K562 (cell line): ENCODE results near the gene CCNB1IP1. TPM values are rescaled to one million over a fixed set of nuclear protein-coding genes. Genes with fewer than 3 reads are reported as not detected.

ENCODE experiments used
- ATF7 ChIP-seq: fragments of 450-650 bp; IDR thresholded peaks from 2 replicates; pipeline ENCODE4 v1.7.1; 2014; ENCODE audit warnings: mild to moderate bottlenecking, moderate library complexity
- CREB1 ChIP-seq, 2 experiments: sonication (generic) in 1 of 2; formaldehyde crosslinking in 1 of 2; IDR thresholded peaks; 2 replicates each; pipeline versions ENCODE4 v1.6.1 to v1.8.0; 2012 to 2022; ENCODE audit warnings: inconsistent platforms in 1 of 2, mild to moderate bottlenecking in 1 of 2, missing genetic modification reagents in 1 of 2, moderate library complexity in 1 of 2
- DMBX1 ChIP-seq: fragments of 250-450 bp; sonication (Bioruptor Pico); IDR thresholded peaks from 2 replicates; pipeline ENCODE4 v1.8.0; 2022; ENCODE audit warnings: inconsistent platforms, mild to moderate bottlenecking, moderate library complexity, borderline replicate concordance
- E2F3 ChIP-seq: fragments of 250-450 bp; sonication (Bioruptor Pico); IDR thresholded peaks from 2 replicates; pipeline ENCODE4 v1.4.0; 2020; ENCODE audit warnings: mild to moderate bottlenecking
- MTA3 ChIP-seq: fragments of 450-650 bp; formaldehyde crosslinking; IDR thresholded peaks from 2 replicates; pipeline ENCODE4 v1.6.1; 2017; ENCODE audit warnings: mild to moderate bottlenecking, borderline replicate concordance
- NR3C1 ChIP-seq: sonication (generic); formaldehyde crosslinking; IDR thresholded peaks from 2 replicates; pipeline ENCODE4 v1.8.1; 2022; ENCODE audit warnings: missing genetic modification reagents
- PHF8 ChIP-seq: fragments of 200-600 bp; sonication (generic); IDR thresholded peaks from 2 replicates; pipeline ENCODE4 v1.6.1; 2012; ENCODE audit warnings: mixed run types, mild to moderate bottlenecking, inconsistent platforms, low read length, moderate library complexity, borderline replicate concordance
- PTRF ChIP-seq: fragments of 450-650 bp; IDR thresholded peaks from 2 replicates; pipeline ENCODE4 v1.6.1; 2016; ENCODE audit warnings: mild to moderate bottlenecking, missing genetic modification characterization, missing compliant biosample characterization
- PYGO2 ChIP-seq: fragments of 450-650 bp; IDR thresholded peaks from 2 replicates; pipeline ENCODE4 v1.6.1; 2016; ENCODE audit warnings: mild to moderate bottlenecking, missing genetic modification characterization, moderate library complexity, missing compliant biosample characterization
- TAF7 ChIP-seq: fragments of 450-650 bp; IDR thresholded peaks from 2 replicates; pipeline ENCODE4 v1.6.1; 2016; ENCODE audit warnings: missing genetic modification characterization, missing compliant biosample characterization
- TEAD1 ChIP-seq, 2 experiments: fragments of 450-650 bp in 1 of 2; sonication (generic) in 1 of 2; formaldehyde crosslinking; IDR thresholded peaks; 2 replicates each; pipeline versions ENCODE4 v1.4.0 to v1.8.0; 2020 to 2022; ENCODE audit warnings: mild to moderate bottlenecking in 2 of 2, missing genetic modification reagents in 1 of 2
- YY1 ChIP-seq, 3 experiments: IDR thresholded peaks; 2 replicates each; pipeline ENCODE4 v1.6.1; 2011; ENCODE audit warnings: low read length in 2 of 3, mild to moderate bottlenecking in 2 of 3, moderate library complexity in 2 of 3, borderline replicate concordance in 1 of 3, control low read depth in 1 of 3, low read depth in 1 of 3; ENCODE audit not compliant: insufficient read depth in 3 of 3, insufficient replicate concordance in 2 of 3, control insufficient read depth in 1 of 3, insufficient read length in 1 of 3; ENCODE audit errors: extremely low read depth in 1 of 3
- ZKSCAN1 ChIP-seq: fragments of 150-350 bp; IDR thresholded peaks from 2 replicates; pipeline ENCODE4 v1.6.1; 2016; ENCODE audit warnings: low read depth, low read length
- ZNF79 ChIP-seq: fragments of 250-450 bp; sonication (Bioruptor Pico); IDR thresholded peaks from 2 replicates; pipeline ENCODE4 v1.4.0; 2020; ENCODE audit warnings: low read depth, mild to moderate bottlenecking, moderate library complexity
- polyA plus RNA-seq, 8 experiments: library from polyadenylated mRNA; depleted of rRNA in 4 of 8; stranded (reverse) in 5 of 8; unstranded in 3 of 8; fragments of >200 nt; fragmentation: Nextera tagmentation in 2 of 8; fragmentation: Illumina TruSeq in 1 of 8; extraction: Ambion mirVana in 2 of 8; extraction: Trizol in 1 of 8; gene quantifications; 2 replicates each; pipeline versions ENCODE4 v1.2.1 to v1.2.3, GENCODE V29; 2011 to 2014; ENCODE audit warnings: inconsistent platforms in 1 of 8, missing spikeins in 1 of 8
- total RNA-seq, 7 experiments: library from RNA; depleted of rRNA in 6 of 7; stranded (reverse); fragments of >200 nt in 6 of 7; fragmentation: Illumina TruSeq in 2 of 7; extraction: Trizol in 2 of 7; gene quantifications; 2 replicates each; pipeline versions ENCODE4 v1.2.1 to v1.2.3, GENCODE V29; 2011 to 2021; ENCODE audit warnings: low replicate concordance in 1 of 7
- TF ChIP-seq, protein P1 (sequence below): fragments of 450-650 bp; conservative IDR thresholded peaks from 2 replicates; pipeline ENCODE4 v1.6.1; 2016; ENCODE audit warnings: missing genetic modification characterization, low read depth, mild to moderate bottlenecking, control low read depth, missing compliant biosample characterization
- TF ChIP-seq, protein P2 (sequence below), 2 experiments: IDR thresholded peaks; 2 replicates each; pipeline ENCODE4 v1.6.1; 2012; ENCODE audit warnings: improper control_type of control experiment in 2 of 2, low read depth in 2 of 2, low read length in 2 of 2, borderline replicate concordance in 1 of 2
- TF ChIP-seq, protein P3 (sequence below): fragments of 250-450 bp; sonication (Bioruptor Pico); IDR thresholded peaks from 2 replicates; pipeline ENCODE4 v1.8.0; 2022; ENCODE audit warnings: moderate library complexity, mild to moderate bottlenecking, inconsistent platforms
- TF ChIP-seq, protein P4 (sequence below): sonication (generic); formaldehyde crosslinking; IDR thresholded peaks from 2 replicates; pipeline ENCODE4 v1.8.0; 2022; ENCODE audit warnings: mild to moderate bottlenecking, low read depth, missing genetic modification reagents

The CCNB1IP1 gene
- total and polyA plus RNA-seq, 9 of the 15 experiments (the other 6 are each of a cell fraction or from before 2014, with no cell fraction given) = 51.8 to 152 (median 81.0) TPM

DNA sequence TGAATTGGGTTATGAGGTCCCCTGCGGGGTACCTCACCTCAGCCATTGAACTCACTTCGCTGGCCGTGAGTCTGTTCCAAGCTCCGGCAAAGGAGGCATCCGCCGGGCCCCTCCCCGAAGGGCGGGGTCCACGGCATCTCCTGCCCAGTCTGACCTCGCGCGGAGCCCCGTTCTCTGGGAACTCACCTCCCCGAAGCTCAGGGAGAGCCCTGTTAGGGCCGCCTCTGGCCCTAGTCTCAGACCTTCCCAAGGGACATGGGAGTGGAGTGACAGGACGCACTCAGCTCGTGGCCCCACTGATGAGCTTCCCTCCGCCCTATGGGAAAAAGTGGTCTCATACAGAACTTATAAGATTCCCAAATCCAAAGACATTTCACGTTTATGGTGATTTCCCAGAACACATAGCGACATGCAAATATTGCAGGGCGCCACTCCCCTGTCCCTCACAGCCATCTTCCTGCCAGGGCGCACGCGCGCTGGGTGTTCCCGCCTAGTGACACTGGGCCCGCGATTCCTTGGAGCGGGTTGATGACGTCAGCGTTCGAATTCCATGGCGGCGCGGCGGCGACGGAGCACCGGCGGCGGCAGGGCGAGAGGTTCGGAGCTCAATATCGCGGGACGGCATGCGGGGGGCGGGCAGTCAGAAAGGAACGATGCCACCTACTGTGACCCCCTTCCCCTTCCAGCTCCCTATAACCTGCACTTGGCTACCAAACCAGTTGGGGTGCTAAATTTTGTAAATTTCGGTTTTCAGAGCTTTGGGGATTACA is 10.2 kb upstream of the CCNB1IP1 start, which contains the start of gene PARP2 (continued):
- TF ChIP-seq TEAD1 (CRISPR knock-in tag; IDR thresholded peaks at IDR 0.05) = peak in 1 of 2 experiments; percentile 96; a peak in 2 of 4 replicates
- peak; percentile 68; the same call in 1 of the 2 replicates for TF ChIP-seq MTA3
- TF ChIP-seq E2F3 (CRISPR knock-in tag) = peak; percentile 71; the same call in 1 of the 2 replicates
- TF ChIP-seq, protein P1, sequence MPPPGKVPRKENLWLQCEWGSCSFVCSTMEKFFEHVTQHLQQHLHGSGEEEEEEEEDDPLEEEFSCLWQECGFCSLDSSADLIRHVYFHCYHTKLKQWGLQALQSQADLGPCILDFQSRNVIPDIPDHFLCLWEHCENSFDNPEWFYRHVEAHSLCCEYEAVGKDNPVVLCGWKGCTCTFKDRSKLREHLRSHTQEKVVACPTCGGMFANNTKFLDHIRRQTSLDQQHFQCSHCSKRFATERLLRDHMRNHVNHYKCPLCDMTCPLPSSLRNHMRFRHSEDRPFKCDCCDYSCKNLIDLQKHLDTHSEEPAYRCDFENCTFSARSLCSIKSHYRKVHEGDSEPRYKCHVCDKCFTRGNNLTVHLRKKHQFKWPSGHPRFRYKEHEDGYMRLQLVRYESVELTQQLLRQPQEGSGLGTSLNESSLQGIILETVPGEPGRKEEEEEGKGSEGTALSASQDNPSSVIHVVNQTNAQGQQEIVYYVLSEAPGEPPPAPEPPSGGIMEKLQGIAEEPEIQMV = no peak
- TF ChIP-seq NR3C1 (CRISPR knock-in tag) = no peak
- peak; percentile 99 for TF ChIP-seq ATF7
- peak; percentile 64 to 89 (median 84) for TF ChIP-seq YY1 (IDR thresholded peaks at IDR 0.05; ENCODE audit: borderline replicate concordance in 1 of 3, control insufficient read depth in 1 of 3, extremely low read depth in 1 of 3, insufficient read depth in 3 of 3, insufficient read length in 1 of 3, insufficient replicate concordance in 2 of 3, low read depth in 1 of 3, low read length in 2 of 3)
- no peak for TF ChIP-seq PTRF (tag)
- TF ChIP-seq, protein P2, sequence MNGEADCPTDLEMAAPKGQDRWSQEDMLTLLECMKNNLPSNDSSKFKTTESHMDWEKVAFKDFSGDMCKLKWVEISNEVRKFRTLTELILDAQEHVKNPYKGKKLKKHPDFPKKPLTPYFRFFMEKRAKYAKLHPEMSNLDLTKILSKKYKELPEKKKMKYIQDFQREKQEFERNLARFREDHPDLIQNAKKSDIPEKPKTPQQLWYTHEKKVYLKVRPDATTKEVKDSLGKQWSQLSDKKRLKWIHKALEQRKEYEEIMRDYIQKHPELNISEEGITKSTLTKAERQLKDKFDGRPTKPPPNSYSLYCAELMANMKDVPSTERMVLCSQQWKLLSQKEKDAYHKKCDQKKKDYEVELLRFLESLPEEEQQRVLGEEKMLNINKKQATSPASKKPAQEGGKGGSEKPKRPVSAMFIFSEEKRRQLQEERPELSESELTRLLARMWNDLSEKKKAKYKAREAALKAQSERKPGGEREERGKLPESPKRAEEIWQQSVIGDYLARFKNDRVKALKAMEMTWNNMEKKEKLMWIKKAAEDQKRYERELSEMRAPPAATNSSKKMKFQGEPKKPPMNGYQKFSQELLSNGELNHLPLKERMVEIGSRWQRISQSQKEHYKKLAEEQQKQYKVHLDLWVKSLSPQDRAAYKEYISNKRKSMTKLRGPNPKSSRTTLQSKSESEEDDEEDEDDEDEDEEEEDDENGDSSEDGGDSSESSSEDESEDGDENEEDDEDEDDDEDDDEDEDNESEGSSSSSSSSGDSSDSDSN (IDR thresholded peaks at IDR 0.05; ENCODE audit: borderline replicate concordance in 1 of 2, low read depth in 2 of 2, low read length in 2 of 2) = peak in 1 of 2 experiments; percentile 94; a peak in 2 of 4 replicates
- TF ChIP-seq, protein P3, sequence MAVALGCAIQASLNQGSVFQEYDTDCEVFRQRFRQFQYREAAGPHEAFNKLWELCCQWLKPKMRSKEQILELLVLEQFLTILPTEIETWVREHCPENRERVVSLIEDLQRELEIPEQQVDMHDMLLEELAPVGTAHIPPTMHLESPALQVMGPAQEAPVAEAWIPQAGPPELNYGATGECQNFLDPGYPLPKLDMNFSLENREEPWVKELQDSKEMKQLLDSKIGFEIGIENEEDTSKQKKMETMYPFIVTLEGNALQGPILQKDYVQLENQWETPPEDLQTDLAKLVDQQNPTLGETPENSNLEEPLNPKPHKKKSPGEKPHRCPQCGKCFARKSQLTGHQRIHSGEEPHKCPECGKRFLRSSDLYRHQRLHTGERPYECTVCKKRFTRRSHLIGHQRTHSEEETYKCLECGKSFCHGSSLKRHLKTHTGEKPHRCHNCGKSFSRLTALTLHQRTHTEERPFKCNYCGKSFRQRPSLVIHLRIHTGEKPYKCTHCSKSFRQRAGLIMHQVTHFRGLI (CRISPR knock-in tag) = no peak
- no peak for TF ChIP-seq PYGO2 (tag)
- 0 out of 2 replicates have a peak, but pooled peaks have one; percentile 15 for TF ChIP-seq TAF7
- TF ChIP-seq ZKSCAN1 = 0 out of 2 replicates have a peak, but pooled peaks have one; percentile 13
- no peak for TF ChIP-seq ZNF79
- no peak for TF ChIP-seq DMBX1 (CRISPR knock-in tag)
- TF ChIP-seq CREB1 (IDR thresholded peaks at IDR 0.05) = peak; percentile 92
- peak; percentile 95 for TF ChIP-seq CREB1 (CRISPR knock-in tag; IDR thresholded peaks at IDR 0.05)
- TF ChIP-seq, protein P4, sequence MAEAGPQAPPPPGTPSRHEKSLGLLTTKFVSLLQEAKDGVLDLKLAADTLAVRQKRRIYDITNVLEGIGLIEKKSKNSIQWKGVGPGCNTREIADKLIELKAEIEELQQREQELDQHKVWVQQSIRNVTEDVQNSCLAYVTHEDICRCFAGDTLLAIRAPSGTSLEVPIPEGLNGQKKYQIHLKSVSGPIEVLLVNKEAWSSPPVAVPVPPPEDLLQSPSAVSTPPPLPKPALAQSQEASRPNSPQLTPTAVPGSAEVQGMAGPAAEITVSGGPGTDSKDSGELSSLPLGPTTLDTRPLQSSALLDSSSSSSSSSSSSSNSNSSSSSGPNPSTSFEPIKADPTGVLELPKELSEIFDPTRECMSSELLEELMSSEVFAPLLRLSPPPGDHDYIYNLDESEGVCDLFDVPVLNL = 0 out of 2 replicates have a peak, but pooled peaks have one; percentile 14
- TF ChIP-seq PHF8 = peak; percentile 61; the same call in 1 of the 2 replicates
